Prostate gland (tissue), 2 donors: Measurements from ENCODE around the gene GNS. TPM values are rescaled to one million over a fixed set of nuclear protein-coding genes. Genes with fewer than 3 reads are reported as not detected.
A peak's percentile ranks its signal among the peaks of the same experiment; 100 is the strongest.

Experiments used
- DNase-seq: peaks from one replicate; pipeline ENCODE4 v3.0.0-alpha.2; 2019; ENCODE audit warnings: low spot score
- H3K27ac ChIP-seq, 2 donors: fragments of 200-600 bp; sonication (generic); 2 replicates each; pipeline ENCODE4 v1.5.1; 2017 to 2019
- H3K27me3 ChIP-seq: fragments of 200-600 bp; sonication (generic); replicated peaks from 2 replicates; pipeline ENCODE4 v1.5.1; 2019; ENCODE audit not compliant: insufficient read depth
- H3K36me3 ChIP-seq, 2 donors: fragments of 200-600 bp; sonication (generic); 1 replicate in 1 of 2; 2 replicates in 1 of 2; pipeline versions ENCODE4 v1.5.1 to v1.8.1; 2017 to 2019
- H3K4me1 ChIP-seq: fragments of 200-600 bp; sonication (generic); replicated peaks from 2 replicates; pipeline ENCODE4 v1.5.1; 2019
- H3K4me3 ChIP-seq, 2 donors: fragments of 200-600 bp; sonication (generic); 2 replicates each; pipeline ENCODE4 v1.5.1; 2017 to 2019
- H3K9me3 ChIP-seq: fragments of 200-600 bp; sonication (generic); 2 replicates; pipeline ENCODE4 v1.5.1; 2017
- POLR2A ChIP-seq: fragments of 450-650 bp; IDR thresholded peaks from one replicate; pipeline ENCODE4 v1.6.1; 2016; ENCODE audit warnings: antibody characterized with exemption, mild to moderate bottlenecking
- POLR2AphosphoS5 ChIP-seq: sonication (generic); formaldehyde crosslinking; IDR thresholded peaks from one replicate; pipeline ENCODE4 v1.6.1; 2017; ENCODE audit warnings: antibody characterized with exemption
- WGBS: methylation state at CpG from one replicate; pipeline ENCODE4 v1.1.5; 2018; 5-methylcytosine and 5-hydroxymethylcytosine counted together
- intact Hi-C: fragments of 100-400 bp; cut with DNase I; formaldehyde crosslinking; loops from one replicate; pipeline ENCODE4 v1.14.2; 2022
- total RNA-seq, 2 donors: library from RNA; depleted of rRNA; stranded (reverse); fragments of >200 nt; gene quantifications; one replicate each; pipeline ENCODE4 v1.1.0, GENCODE V29; 2016
- TF ChIP-seq, protein P1 (sequence below), 4 experiments: fragments of 200-600 bp in 2 of 4; fragments of 450-650 bp in 2 of 4; sonication (generic) in 2 of 4; IDR thresholded peaks; 1 replicate in 3 of 4; 2 replicates in 1 of 4; pipeline ENCODE4 v1.5.1; 2016 to 2019; ENCODE audit warnings: antibody characterized with exemption in 4 of 4, mild to moderate bottlenecking in 2 of 4, moderate library complexity in 2 of 4

The GNS gene
- total RNA-seq = 10 to 100 TPM; 77.7 to 98.7 TPM

DNA sequence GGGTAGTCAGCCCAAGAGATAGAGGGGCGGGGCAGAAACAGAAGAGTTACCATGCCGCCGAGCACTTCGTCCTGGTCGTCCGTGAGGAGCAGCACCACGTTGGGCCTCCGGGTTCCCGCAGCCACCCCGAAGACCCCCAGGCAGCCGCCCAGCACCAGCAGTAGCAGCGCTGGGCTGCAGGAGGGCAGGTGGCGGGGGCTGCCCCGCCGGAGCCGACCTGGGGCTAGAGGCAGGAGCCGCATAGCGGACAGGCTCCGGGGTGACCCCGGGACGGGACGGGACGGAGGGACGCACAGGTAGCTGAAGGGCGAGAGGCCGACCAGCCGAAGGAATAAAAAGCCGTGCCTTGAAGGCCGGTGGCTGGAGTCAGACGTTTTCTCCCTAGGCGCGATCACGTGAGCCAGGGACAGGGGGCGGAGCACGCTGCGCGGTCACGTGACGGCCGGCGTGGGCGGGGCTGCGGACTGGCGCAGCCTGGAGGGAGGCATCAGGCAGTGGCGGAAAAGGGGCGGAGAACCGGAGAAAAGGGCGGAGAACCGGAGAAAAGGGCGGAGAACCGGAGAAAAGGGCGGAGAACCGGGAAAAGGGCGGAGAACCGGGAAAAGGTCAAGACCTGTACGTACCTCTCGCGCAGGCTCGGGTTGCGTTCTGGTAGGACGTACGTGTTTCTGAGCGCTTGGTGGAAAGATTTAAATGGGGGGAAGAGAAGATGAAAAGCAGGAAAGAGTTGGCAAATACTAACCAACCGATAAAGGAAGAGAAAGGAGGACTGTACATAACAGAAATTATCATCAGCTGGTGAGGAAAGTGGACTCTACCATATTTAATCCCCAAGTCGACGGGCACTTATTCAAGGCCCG is at the start of gene GNS:
GNS (minus strand) TSS at position 372 of the 860 bp plus-strand sequence; CDS start at position 242, 130 bp downstream.
- WGBS = under 1% methylated on average over 67 of the region's 67 CpGs
- Histone ChIP-seq H3K27me3 (no peaks in the 10 kb centered on the region), H3K9me3 (no peaks in the 10 kb centered on the region), H3K36me3 (no peaks in the 10 kb centered on the region), H3K27ac (peak within 1 kb of the TSS; percentile 81 to 83), H3K4me1 (no peaks in the 10 kb centered on the region), H3K4me3 (peak within 1 kb of the TSS; percentile 88 to 90)
- intact Hi-C loops = no loop called here
- peak; percentile 96 for DNase-seq
- TF ChIP-seq POLR2AphosphoS5 (peak; percentile 93), POLR2A (peak; percentile 49)
- TF ChIP-seq, protein P1, sequence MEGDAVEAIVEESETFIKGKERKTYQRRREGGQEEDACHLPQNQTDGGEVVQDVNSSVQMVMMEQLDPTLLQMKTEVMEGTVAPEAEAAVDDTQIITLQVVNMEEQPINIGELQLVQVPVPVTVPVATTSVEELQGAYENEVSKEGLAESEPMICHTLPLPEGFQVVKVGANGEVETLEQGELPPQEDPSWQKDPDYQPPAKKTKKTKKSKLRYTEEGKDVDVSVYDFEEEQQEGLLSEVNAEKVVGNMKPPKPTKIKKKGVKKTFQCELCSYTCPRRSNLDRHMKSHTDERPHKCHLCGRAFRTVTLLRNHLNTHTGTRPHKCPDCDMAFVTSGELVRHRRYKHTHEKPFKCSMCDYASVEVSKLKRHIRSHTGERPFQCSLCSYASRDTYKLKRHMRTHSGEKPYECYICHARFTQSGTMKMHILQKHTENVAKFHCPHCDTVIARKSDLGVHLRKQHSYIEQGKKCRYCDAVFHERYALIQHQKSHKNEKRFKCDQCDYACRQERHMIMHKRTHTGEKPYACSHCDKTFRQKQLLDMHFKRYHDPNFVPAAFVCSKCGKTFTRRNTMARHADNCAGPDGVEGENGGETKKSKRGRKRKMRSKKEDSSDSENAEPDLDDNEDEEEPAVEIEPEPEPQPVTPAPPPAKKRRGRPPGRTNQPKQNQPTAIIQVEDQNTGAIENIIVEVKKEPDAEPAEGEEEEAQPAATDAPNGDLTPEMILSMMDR (IDR thresholded peaks at IDR 0.05) = peak in 1 of 4 experiments; percentile 14

DNA sequence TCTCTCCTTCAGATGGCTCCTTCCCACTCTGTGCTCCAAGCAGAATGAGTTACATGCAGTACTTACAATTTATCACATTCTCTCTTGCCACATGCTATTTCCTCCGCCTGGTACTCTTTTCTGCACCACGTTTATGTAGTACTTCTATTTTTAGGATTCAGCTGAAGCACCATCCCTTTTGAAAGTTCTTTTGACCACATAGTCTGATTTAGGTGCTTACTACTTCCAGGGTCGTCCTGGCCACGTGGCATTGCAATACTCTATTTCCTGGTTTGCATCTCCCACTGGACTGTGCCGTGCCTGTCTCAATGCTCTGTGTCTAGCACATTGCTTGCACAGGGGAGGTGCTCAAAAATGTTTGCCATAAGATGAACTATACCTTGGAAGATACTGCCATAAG is 48.9 kb upstream of the GNS start:
- Histone ChIP-seq H3K27ac (no peak overlapping the region), H3K9me3 (no peaks in the 10 kb centered on the region), H3K4me1 (no peaks in the 10 kb centered on the region), H3K4me3 (no peak overlapping the region), H3K27me3 (no peaks in the 10 kb centered on the region), H3K36me3 (no peaks in the 10 kb centered on the region)
- TF ChIP-seq, protein P1 (IDR thresholded peaks at IDR 0.05) = no peak
- no peak for TF ChIP-seq POLR2AphosphoS5
- no peak for TF ChIP-seq POLR2A
- WGBS = 53% methylated on average over 5 of the region's 5 CpGs
- intact Hi-C loops = no loop called here
- DNase-seq = no peak

DNA sequence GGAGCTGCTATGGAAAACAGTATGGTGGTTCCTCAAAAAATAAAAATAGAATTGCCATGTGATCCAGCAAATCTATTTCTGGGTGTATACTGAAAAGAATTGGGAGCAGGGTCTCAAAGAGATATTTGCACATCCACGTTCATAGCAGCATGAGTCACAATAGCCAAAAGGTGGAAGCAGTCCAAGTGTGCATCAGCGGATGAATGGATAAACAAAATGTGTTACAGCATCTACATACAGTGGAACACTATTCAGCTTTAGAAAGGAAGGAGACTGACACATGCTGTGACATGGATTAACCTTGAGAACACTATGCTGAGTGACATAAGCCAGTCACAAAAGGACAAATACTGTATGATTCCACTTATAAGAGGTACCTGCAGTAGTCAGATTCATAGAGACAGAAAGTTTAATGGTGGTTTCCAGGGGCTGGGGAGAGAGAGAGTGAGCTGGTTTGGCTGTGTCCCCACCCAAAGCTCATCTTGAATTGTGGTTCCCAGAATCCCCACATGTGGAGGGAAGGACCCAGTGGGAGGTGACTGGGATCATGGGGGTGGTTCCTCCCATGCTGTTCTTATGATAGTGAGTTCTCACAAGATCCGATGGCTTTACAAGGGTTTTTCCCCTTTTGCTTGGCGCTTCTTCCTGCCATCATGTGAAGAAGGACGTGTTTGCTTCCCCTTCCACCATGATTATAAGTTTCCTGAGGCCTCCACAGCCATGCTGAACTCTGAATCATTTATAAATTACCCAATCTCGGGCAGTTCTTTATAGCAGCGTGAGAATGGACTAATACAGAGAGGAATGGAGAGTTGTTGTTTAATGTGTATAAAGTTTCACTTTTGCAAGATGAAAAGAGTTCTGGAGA is 47.6 kb upstream of the GNS start:
- DNase-seq = no peak
- Histone ChIP-seq H3K36me3 (no peaks in the 10 kb centered on the region), H3K4me1 (no peaks in the 10 kb centered on the region), H3K27me3 (no peaks in the 10 kb centered on the region), H3K4me3 (no peak overlapping the region), H3K9me3 (no peaks in the 10 kb centered on the region), H3K27ac (no peak overlapping the region)
- intact Hi-C loops = no loop called here
- TF ChIP-seq POLR2AphosphoS5 = no peak
- no peak for TF ChIP-seq POLR2A
- TF ChIP-seq, protein P1 (IDR thresholded peaks at IDR 0.05) = no peak
- WGBS = 74% methylated on average over 7 of the region's 7 CpGs

DNA sequence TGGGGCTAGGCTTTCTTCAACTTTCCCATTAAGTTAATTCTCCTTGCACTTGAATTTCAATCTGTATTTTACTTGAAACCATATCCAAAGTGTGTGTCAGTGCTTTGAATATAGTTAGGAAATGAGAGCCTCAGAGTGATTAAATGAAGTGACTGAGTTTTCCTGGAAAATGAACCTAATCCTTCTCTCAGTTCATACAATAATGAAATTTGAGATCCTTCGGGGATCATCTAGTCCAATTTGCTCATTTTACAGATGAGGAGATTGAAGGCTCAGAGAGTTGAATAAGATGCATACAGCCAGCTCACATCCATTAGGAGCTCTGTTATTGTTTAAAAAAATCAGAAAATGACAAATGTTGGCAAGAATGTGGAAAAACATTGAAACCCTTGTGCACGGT is 47.0 kb upstream of the GNS start:
- Histone ChIP-seq H3K4me3 (no peak overlapping the region), H3K27ac (no peak overlapping the region), H3K9me3 (no peaks in the 10 kb centered on the region), H3K27me3 (no peaks in the 10 kb centered on the region), H3K36me3 (no peaks in the 10 kb centered on the region), H3K4me1 (no peaks in the 10 kb centered on the region)
- intact Hi-C loops = no loop called here
- WGBS = 79% methylated on average over 2 of the region's 2 CpGs
- DNase-seq = no peak
- TF ChIP-seq, protein P1 (IDR thresholded peaks at IDR 0.05) = no peak
